WTC11 (cell line): ENCODE measurements around the gene DNAAF3. TPM values are rescaled to one million over a fixed set of nuclear protein-coding genes. Genes with fewer than 3 reads are reported as not detected.

Source experiments
- ARID4B ChIP-seq: sonication (generic); formaldehyde crosslinking; IDR thresholded peaks from 2 replicates; pipeline ENCODE4 v1.8.0; 2023; ENCODE audit warnings: missing genetic modification reagents, mild to moderate bottlenecking, borderline replicate concordance
- ATF1 ChIP-seq: sonication (generic); formaldehyde crosslinking; IDR thresholded peaks from 2 replicates; pipeline ENCODE4 v1.8.1; 2023; ENCODE audit warnings: mild to moderate bottlenecking, moderate library complexity, missing genetic modification reagents
- CBFB ChIP-seq: sonication (generic); formaldehyde crosslinking; IDR thresholded peaks from 2 replicates; pipeline ENCODE4 v1.8.1; 2022; ENCODE audit warnings: mild to moderate bottlenecking, low read depth, missing genetic modification reagents
- CTCF ChIP-seq: fragments of 200-600 bp; IDR thresholded peaks from 2 replicates; pipeline ENCODE4 v1.8.0; 2022; ENCODE audit warnings: antibody characterized with exemption
- E2F5 ChIP-seq: sonication (generic); formaldehyde crosslinking; IDR thresholded peaks from 2 replicates; pipeline ENCODE4 v1.8.1; 2022; ENCODE audit warnings: mild to moderate bottlenecking, moderate library complexity, missing genetic modification reagents
- FOXP4 ChIP-seq: sonication (generic); formaldehyde crosslinking; IDR thresholded peaks from 2 replicates; pipeline ENCODE4 v1.8.0; 2022; ENCODE audit warnings: mild to moderate bottlenecking, missing genetic modification reagents
- GRHL2 ChIP-seq: fragments of 250-450 bp; sonication (Bioruptor Pico); IDR thresholded peaks from 2 replicates; pipeline ENCODE4 v1.8.0; 2022; ENCODE audit warnings: mild to moderate bottlenecking, moderate library complexity; ENCODE audit not compliant: insufficient replicate concordance, severe bottlenecking
- IRF1 ChIP-seq: sonication (generic); formaldehyde crosslinking; IDR thresholded peaks from 2 replicates; pipeline ENCODE4 v1.8.0; 2023; ENCODE audit warnings: missing genetic modification reagents
- MXD4 ChIP-seq: fragments of 250-450 bp; sonication (Bioruptor Pico); IDR thresholded peaks from 2 replicates; pipeline ENCODE4 v1.8.0; 2021; ENCODE audit warnings: mild to moderate bottlenecking, moderate library complexity, borderline replicate concordance
- NR1H2 ChIP-seq: sonication (generic); formaldehyde crosslinking; IDR thresholded peaks from 2 replicates; pipeline ENCODE4 v1.9.0; 2021; ENCODE audit warnings: mild to moderate bottlenecking, moderate library complexity, missing genetic modification reagents
- NR3C1 ChIP-seq: sonication (generic); formaldehyde crosslinking; conservative IDR thresholded peaks from 2 replicates; pipeline ENCODE4 v1.8.1; 2023; ENCODE audit warnings: low read depth, mild to moderate bottlenecking, missing genetic modification reagents
- PRRX2 ChIP-seq: fragments of 250-450 bp; sonication (Bioruptor Pico); IDR thresholded peaks from 2 replicates; pipeline ENCODE4 v1.8.0; 2021; ENCODE audit warnings: mild to moderate bottlenecking
- SP1 ChIP-seq: sonication (generic); formaldehyde crosslinking; conservative IDR thresholded peaks from 2 replicates; pipeline ENCODE4 v1.8.1; 2022; ENCODE audit warnings: missing genetic modification reagents
- USF1 ChIP-seq: sonication (generic); formaldehyde crosslinking; IDR thresholded peaks from 2 replicates; pipeline ENCODE4 v1.8.0; 2022; ENCODE audit warnings: mild to moderate bottlenecking, missing genetic modification reagents
- ZNF121 ChIP-seq: sonication (generic); formaldehyde crosslinking; IDR thresholded peaks from 2 replicates; pipeline ENCODE4 v1.8.0; 2023; ENCODE audit warnings: missing genetic modification reagents
- ZNF219 ChIP-seq: sonication (generic); formaldehyde crosslinking; IDR thresholded peaks from 2 replicates; pipeline ENCODE4 v1.8.0; 2023; ENCODE audit warnings: missing genetic modification reagents, mild to moderate bottlenecking, borderline replicate concordance
- ZNF317 ChIP-seq: sonication (generic); formaldehyde crosslinking; IDR thresholded peaks from 2 replicates; pipeline ENCODE4 v1.8.1; 2023; ENCODE audit warnings: low read depth, mild to moderate bottlenecking, moderate library complexity, missing genetic modification reagents, borderline replicate concordance
- ZNF416 ChIP-seq: fragments of 250-450 bp; sonication (Bioruptor Pico); IDR thresholded peaks from 2 replicates; pipeline ENCODE4 v1.9.0; 2021; ENCODE audit warnings: mild to moderate bottlenecking, inconsistent platforms
- total RNA-seq: library from RNA; stranded (reverse); gene quantifications from 3 replicates; pipeline ENCODE4 v1.2.3, GENCODE V29; 2021
- TF ChIP-seq, protein P1 (sequence below): sonication (generic); formaldehyde crosslinking; IDR thresholded peaks from 2 replicates; pipeline ENCODE4 v1.8.1; 2022; ENCODE audit warnings: low read depth, missing genetic modification reagents, borderline replicate concordance
- TF ChIP-seq, protein P2 (sequence below): sonication (generic); formaldehyde crosslinking; IDR thresholded peaks from 2 replicates; pipeline ENCODE4 v1.8.0; 2022; ENCODE audit warnings: missing genetic modification reagents
- TF ChIP-seq, protein P3 (sequence below): sonication (generic); formaldehyde crosslinking; IDR thresholded peaks from 2 replicates; pipeline ENCODE4 v1.8.1; 2023; ENCODE audit warnings: mild to moderate bottlenecking, missing genetic modification reagents, moderate library complexity

The DNAAF3 gene
- total RNA-seq, 1 experiment from 2014 or later: 4.0 TPM

GRCh38 chr19:55160128-55160985, 6.1 kb downstream of the DNAAF3 start (continued):
- no peak for TF ChIP-seq NR1H2 (CRISPR knock-in tag)
- no peak for TF ChIP-seq USF1 (CRISPR knock-in tag)
- TF ChIP-seq MXD4: no peak
- TF ChIP-seq ZNF317 (CRISPR knock-in tag): no peak
- no peak; the same call in 1 of the 2 replicates for TF ChIP-seq ARID4B (CRISPR knock-in tag)
- no peak for TF ChIP-seq NR3C1 (CRISPR knock-in tag)
- TF ChIP-seq FOXP4 (CRISPR knock-in tag): no peak
- TF ChIP-seq ATF1 (CRISPR knock-in tag): no peak
- TF ChIP-seq IRF1: no peak
- TF ChIP-seq, protein P1, sequence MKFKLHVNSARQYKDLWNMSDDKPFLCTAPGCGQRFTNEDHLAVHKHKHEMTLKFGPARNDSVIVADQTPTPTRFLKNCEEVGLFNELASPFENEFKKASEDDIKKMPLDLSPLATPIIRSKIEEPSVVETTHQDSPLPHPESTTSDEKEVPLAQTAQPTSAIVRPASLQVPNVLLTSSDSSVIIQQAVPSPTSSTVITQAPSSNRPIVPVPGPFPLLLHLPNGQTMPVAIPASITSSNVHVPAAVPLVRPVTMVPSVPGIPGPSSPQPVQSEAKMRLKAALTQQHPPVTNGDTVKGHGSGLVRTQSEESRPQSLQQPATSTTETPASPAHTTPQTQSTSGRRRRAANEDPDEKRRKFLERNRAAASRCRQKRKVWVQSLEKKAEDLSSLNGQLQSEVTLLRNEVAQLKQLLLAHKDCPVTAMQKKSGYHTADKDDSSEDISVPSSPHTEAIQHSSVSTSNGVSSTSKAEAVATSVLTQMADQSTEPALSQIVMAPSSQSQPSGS: no peak
- TF ChIP-seq GRHL2 (CRISPR knock-in tag): no peak
- no peak for TF ChIP-seq CBFB (CRISPR knock-in tag)
- TF ChIP-seq, protein P2, sequence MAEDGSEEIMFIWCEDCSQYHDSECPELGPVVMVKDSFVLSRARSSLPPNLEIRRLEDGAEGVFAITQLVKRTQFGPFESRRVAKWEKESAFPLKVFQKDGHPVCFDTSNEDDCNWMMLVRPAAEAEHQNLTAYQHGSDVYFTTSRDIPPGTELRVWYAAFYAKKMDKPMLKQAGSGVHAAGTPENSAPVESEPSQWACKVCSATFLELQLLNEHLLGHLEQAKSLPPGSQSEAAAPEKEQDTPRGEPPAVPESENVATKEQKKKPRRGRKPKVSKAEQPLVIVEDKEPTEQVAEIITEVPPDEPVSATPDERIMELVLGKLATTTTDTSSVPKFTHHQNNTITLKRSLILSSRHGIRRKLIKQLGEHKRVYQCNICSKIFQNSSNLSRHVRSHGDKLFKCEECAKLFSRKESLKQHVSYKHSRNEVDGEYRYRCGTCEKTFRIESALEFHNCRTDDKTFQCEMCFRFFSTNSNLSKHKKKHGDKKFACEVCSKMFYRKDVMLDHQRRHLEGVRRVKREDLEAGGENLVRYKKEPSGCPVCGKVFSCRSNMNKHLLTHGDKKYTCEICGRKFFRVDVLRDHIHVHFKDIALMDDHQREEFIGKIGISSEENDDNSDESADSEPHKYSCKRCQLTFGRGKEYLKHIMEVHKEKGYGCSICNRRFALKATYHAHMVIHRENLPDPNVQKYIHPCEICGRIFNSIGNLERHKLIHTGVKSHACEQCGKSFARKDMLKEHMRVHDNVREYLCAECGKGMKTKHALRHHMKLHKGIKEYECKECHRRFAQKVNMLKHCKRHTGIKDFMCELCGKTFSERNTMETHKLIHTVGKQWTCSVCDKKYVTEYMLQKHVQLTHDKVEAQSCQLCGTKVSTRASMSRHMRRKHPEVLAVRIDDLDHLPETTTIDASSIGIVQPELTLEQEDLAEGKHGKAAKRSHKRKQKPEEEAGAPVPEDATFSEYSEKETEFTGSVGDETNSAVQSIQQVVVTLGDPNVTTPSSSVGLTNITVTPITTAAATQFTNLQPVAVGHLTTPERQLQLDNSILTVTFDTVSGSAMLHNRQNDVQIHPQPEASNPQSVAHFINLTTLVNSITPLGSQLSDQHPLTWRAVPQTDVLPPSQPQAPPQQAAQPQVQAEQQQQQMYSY (CRISPR knock-in tag): 0 out of 2 replicates have a peak, but pooled peaks have one; percentile 34
- TF ChIP-seq ZNF219: no peak
- TF ChIP-seq, protein P3, sequence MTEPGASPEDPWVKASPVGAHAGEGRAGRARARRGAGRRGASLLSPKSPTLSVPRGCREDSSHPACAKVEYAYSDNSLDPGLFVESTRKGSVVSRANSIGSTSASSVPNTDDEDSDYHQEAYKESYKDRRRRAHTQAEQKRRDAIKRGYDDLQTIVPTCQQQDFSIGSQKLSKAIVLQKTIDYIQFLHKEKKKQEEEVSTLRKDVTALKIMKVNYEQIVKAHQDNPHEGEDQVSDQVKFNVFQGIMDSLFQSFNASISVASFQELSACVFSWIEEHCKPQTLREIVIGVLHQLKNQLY (CRISPR knock-in tag): no peak
- TF ChIP-seq ZNF416: no peak
- peak; percentile 53; the same call in 1 of the 2 replicates for TF ChIP-seq E2F5 (CRISPR knock-in tag)
- TF ChIP-seq PRRX2: no peak
- TF ChIP-seq ZNF121 (CRISPR knock-in tag): no peak
- TF ChIP-seq SP1 (CRISPR knock-in tag): peak; percentile 96
- TF ChIP-seq CTCF: peak; percentile 95
